ENCODE measurements around the gene CFD.
"Not testable (repeated sequence)": the region's sequence is repeated elsewhere in the genome, so short reads cannot be mapped to it uniquely, and the experiment has no call there.

CFD gene

DNA sequence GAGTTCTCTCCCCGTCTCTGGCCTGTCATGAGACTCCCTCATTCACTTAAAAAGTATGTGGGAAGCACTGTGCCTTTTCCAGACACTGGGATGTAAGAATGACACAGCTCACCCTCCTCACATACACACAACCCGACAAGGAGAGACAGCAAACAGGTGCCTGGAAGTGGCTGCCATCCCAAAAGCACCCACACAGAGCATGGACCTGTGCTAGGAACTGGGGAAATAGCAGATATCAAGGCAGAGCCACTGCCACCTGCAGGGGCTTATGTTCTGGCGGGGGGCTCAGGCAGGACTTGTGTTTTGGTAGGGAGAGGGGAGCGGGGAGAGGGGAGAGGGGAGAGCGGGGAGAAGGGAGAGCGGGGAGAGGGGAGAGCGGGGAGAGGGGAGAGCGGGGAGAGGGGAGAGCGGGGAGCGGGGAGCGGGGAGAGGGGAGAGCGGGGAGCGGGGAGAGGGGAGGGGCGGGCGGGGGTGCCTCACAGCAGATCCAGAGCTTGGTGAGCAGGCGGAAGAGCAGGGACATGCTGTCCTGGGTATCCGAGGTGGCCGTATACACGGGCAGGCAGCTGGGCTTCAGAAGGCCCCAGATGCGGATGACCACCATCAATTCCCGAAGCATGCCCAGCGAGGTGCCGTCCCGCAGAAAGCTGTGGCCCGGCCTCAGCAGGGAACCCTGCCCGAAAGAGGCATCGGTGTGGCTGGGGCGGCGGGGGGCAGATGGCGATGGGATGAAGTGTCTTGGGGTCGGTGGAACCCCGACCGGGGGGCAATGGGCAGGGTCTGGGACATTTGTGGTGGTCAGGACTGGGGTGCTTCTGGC lies 12.2 kb downstream of the CFD start:
- no peak for DNase-seq (ENCODE audit: low read depth, low spot score)

GRCh38 chr19:872266-872951 lies 12.9 kb downstream of the CFD start:
- no peak for DNase-seq (ENCODE audit: low read depth, low spot score)

- no peak for DNase-seq (ENCODE audit: low read depth, low spot score)
These were observed 13.6 kb downstream of the CFD start for GRCh38 chr19:873084-873483.

- no peak for DNase-seq (ENCODE audit: low read depth, low spot score)
These were observed 14.1 kb downstream of the CFD start for GRCh38 chr19:873561-874041.

DNA sequence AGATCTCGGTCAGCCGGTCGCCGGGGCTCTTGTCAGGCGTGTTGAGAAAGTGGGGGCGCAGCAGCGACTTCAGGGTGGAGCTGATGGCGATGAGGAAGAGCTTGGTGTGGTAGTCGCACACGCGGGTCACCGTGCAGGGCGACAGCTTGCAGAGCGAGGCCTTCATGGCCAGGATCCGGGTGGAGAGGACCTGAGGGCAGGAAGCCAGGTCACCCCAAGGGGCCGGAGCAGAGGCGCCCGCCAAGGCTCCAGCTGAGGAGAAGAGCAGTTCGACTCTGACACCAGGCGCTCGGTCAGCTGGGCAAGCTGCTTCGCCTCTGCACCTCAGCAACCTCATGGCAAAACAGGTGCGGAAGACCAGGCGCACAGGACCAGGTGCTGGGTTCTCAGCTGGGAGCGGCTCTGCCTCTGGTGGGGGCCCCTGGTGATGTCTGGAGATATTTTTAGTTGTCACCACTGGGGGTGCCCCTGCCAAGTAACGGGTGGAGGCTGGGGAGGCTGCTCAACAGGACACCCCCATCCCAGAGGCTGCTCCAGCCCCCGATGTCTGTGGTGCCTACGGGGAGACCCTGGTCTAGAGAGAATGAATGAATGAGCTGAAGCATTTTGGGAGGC lies 15.9 kb downstream of the CFD start:
- no peak for DNase-seq (ENCODE audit: low read depth, low spot score)

GRCh38 chr19:876089-876488 lies 16.6 kb downstream of the CFD start:
- no peak for DNase-seq (ENCODE audit: low read depth, low spot score)

DNA sequence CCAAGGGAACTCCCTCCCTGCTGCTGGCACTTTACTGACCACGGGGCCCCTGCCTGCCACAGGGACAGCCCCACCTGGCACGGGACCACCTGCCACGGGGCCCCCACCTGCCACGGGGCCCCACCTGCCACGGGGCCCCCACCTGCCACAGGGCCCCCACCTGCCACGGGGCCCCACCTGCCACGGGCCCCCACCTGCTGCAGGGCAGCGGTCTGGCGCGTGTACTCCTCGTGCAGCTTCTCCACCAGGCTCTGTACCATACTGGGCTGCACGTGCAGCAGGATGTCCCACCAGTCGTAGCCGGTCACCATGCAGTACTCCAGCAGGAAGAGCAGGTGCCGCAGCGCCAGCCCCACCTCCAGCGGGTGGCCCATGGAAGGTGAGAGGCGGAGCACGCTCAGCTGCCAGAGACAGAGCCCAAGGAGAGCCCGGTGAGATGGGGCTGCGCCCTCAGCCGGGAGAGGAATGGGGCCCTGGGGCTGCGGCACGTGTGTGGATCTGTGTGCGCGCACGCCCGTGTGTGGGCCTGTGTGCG lies 17.4 kb downstream of the CFD start:
- no peak for DNase-seq (ENCODE audit: low read depth, low spot score)

GRCh38 chr19:877992-878660 lies 18.7 kb downstream of the CFD start:
- DNase-seq (ENCODE audit: low read depth, low spot score): not testable (repeated sequence)

DNA sequence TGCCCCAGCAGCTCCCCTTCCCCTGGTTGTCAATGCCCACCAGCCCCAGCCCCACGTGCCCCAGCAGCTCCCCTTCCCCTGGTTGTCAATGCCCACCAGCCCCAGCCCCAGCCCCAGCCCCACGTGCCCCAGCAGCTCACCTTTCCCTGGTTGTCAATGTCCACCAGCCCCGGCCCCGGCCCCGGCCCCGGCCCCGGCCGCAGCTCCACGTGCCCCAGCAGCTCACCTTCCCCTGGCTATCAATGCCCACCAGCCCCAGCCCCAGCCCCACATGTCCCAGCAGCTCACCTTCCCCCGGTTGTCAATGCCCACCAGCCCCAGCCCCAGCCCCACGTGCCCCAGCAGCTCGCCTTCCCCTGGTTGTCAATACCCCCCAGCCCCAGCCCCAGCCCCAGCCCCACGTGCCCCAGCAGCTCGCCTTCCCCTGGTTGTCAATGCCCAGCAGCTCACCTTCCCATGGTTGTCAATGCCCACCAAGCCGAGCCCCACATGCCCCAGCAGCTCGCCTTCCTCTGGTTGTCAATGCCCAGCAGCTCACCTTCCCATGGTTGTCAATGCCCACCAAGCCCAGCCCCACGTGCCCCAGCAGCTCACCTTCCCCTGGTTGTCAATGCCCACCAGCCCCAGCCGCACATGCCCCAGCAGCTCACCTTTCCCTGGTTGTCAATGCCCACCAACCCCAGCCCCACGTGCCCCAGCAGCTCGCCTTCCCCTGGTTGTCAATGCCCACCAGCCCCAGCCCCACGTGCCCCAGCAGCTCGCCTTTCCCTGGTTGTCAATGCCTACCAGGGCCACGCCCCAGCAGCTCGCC lies 19.5 kb downstream of the CFD start:
- not testable (repeated sequence) for DNase-seq (ENCODE audit: low read depth, low spot score)

DNA sequence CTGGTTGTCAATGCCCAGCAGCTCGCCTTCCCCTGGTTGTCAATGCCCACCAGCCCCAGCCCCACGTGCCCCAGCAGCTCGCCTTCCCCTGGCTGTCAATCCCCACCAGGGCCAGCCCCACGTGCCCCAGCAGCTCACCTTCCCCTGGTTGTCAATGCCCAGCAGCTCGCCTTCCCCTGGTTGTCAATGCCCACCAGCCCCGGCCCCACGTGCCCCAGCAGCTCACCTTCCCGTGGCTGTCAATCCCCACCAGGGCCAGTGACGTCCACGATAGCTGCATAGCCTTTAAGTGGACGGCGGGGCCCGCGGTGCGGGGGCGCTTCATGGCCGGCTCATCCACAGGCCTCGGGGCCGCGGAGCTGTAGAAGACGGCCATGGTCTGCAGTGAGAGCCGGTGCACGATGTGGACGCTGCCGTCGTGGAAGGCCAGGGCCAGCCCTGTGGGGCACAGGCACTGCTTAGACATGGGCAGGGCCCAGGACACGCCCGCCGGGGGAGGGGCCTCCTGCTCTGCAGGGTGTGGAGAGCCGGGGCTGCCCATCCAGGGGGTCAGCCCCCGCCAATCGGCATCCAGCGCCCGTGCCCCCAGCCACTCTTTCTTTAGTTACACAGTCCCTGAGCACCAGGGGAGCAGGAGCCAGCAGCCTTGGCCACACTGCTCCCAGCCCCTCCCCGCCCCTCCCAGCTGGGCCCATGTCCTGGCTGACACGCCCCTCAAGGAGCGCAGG lies 20.4 kb downstream of the CFD start:
- DNase-seq (ENCODE audit: low read depth, low spot score): no peak

DNA sequence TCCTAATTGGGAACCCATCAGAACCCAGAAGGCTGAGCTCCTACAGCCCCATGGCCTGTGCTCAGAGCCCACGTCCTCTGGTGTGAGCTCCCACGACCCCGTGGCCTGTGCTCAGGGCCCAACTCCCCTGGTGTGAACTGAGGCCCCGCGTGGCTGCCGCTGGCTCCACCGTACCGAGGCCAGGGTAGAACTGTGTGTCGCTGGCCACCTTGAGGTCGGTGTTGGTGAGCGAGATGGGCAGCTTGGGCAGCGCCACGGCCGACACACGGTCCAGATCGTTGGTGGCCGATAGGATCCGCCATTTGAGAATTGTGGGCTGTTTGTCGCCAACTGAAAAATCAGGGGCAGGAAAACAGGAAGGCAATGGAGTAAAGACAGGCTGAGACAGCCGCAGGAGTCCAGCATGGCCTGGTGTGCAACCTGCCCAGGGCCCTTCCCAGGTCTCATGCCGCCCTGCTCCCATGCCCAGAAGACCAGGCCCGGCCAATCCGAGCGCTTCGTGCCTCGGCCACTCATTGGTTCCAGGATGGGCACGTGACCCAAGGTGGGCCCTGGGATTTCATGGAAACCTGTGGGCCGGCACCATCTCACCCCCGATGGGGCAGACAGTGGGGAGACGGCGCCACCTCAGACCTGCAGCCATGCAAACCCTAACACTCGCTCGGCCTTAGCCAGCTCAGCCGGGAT lies 22.1 kb downstream of the CFD start:
- no peak for DNase-seq (ENCODE audit: low read depth, low spot score)

DNA sequence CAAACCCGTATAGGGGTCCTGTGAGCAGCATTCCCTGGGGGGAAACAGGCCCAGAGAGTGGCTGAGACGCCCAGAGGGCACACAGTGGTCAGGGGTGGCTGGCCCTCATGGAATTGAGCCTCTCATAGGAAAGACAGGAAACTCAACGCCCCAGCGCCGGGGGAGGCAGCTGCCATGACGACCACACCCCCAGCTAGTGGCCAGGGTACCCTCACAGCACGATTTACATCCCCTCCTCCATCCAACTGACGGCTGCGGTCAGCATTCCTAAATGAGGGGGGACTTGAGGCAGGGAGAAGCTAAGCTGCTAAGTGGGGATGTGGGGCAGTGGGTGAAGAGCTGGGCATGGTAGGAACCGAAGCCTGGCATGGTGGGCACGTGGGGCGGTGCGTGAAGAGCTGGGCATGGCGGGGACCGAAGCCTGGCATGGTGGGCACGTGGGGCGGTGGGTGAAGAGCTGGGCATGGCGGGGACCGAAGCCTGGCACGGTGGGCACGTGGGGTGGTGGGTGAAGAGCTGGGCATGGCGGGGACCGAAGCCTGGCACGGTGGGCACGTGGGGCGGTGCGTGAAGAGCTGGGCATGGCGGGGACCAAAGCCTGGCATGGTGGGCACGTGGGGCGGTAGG lies 23.5 kb downstream of the CFD start:
- DNase-seq (ENCODE audit: low read depth, low spot score): no peak

GRCh38 chr19:883661-884211 lies 24.3 kb downstream of the CFD start:
- DNase-seq (ENCODE audit: low read depth, low spot score): no peak

DNA sequence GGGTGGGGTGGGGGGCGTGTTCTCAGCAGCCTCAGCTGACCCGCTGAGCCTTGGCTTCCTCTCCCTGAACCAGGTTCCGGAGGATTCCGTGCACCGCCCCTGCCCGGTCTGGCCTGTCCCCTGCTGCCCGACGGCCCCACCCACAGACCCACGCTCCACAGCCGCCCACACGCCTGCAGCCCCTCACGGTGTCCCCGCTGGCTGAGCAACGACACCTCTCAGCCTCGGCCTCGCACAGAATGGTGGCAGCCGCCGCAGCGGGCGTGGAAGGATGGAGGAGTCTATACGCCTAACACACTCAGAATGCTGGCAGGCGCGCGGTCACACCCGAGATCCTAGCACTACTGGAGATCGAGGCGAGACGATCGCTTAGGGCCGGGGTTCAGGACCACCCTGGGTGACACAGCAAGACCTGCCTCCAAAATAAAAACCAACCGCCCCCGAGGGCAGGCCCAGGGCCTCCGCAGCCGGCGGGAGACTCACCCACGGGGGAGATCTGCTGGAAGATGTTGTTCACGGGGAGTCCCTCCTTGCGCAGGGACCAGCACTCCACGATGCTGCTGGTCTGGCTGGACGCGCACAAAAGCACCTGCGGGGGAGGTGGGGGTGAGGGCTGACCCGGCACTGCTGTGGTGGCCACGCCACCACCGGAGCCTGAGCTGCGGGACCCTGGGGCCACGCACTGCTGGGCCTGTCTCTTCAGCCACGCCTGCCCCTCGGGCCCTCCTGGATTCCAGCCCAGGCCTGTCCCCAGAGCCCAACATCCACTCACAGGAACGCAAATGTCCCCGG lies 25.2 kb downstream of the CFD start:
- no peak for DNase-seq (ENCODE audit: low read depth, low spot score)

DNA sequence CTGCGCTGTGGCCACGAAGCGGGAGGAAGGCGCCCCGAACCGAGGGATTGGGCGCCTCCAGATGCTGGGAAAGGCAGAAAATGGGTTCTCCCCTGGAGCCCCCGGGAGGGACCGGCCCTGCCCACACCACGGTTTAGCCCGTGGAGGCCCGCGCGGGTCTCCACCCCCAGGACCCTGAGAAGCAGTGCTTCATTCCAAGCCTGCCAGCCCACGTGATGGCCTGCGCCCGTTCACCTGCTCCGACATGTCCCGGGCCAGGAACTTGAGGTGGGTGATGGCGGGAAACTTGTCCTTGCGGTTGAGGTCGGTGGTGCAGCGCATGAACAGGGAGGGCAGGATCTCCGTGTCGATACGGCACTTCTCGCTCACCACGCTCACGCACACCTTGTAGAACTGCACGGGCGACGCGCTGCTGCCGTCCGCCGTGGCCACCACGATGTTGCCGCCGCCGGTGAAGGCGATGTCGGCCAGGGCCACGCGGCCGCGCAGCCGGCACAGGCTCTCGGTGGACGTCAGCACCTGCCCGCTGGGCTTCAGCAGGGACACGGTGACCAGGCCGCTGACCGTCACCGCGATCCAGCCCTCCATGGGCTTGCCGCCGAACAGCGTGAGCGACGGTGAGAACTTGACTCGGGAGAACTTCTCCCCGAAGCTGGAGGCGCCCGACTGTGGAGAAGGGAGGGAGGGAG lies 26.2 kb downstream of the CFD start:
- no peak for DNase-seq (ENCODE audit: low read depth, low spot score)

GRCh38 chr19:887072-887471 lies 27.6 kb downstream of the CFD start:
- DNase-seq (ENCODE audit: low read depth, low spot score): no peak

GRCh38 chr19:887599-887998 lies 28.1 kb downstream of the CFD start:
- no peak for DNase-seq (ENCODE audit: low read depth, low spot score)
